Measurements from ENCODE around the gene MAP3K1. TPM values are rescaled to one million over a fixed set of nuclear protein-coding genes. Genes with fewer than 3 reads are reported as not detected.

The MAP3K1 gene
- total and polyA plus RNA-seq, 9 of the 15 experiments (the other 6 are each of a cell fraction or from before 2014, with no cell fraction given) = 3.9 to 13.9 (median 7.5) TPM

- TF ChIP-seq REST (IDR thresholded peaks at IDR 0.05; ENCODE audit: borderline replicate concordance) (peak; percentile 7; the same call in 1 of the 2 replicates), REST (CRISPR knock-in tag; IDR thresholded peaks at IDR 0.05; ENCODE audit: low read depth) (no peak), RBM14 (IDR thresholded peaks at IDR 0.05; ENCODE audit: borderline replicate concordance, insufficient read depth, low read depth, low read length) (no peak), RHOXF2B (CRISPR knock-in tag; conservative IDR thresholded peaks at IDR 0.05) (no peak), MCM5 (IDR thresholded peaks at IDR 0.05; ENCODE audit: low read depth) (no peak), L3MBTL2 (IDR thresholded peaks at IDR 0.05) (peak; percentile 72), SRSF9 (IDR thresholded peaks at IDR 0.05; ENCODE audit: borderline replicate concordance, low read depth, low read length) (no peak), EP300 (IDR thresholded peaks at IDR 0.05; ENCODE audit: low read length) (no peak), THAP12 (CRISPR knock-in tag; IDR thresholded peaks at IDR 0.05) (peak; percentile 65), KAT7 (CRISPR knock-in tag; IDR thresholded peaks at IDR 0.05; ENCODE audit: borderline replicate concordance) (peak; percentile 26; the same call in 1 of the 2 replicates), GABPB2 (CRISPR knock-in tag; conservative IDR thresholded peaks at IDR 0.05) (no peak), ESRRA (IDR thresholded peaks at IDR 0.05; ENCODE audit: borderline replicate concordance, low read depth) (peak; percentile 77), POLR2G (IDR thresholded peaks at IDR 0.05; ENCODE audit: low read depth, low read length) (peak; percentile 92), E2F6 (IDR thresholded peaks at IDR 0.05; ENCODE audit: borderline replicate concordance in 1 of 2, extremely low read depth in 1 of 2, insufficient read depth in 1 of 2, insufficient read length in 1 of 2, low read depth in 1 of 2, low read length in 1 of 2, poor library complexity in 1 of 2, severe bottlenecking in 1 of 2) (peak in 1 of 2 experiments; percentile 75)
These were observed 94.2 kb downstream of the MAP3K1 start, which contains the start of gene SETD9 (continued) for GRCh38 chr5:56909294-56910209.
